NT2/D1 (cell line): ENCODE results near the gene HP.

ENCODE experiments used
- SUZ12 ChIP-seq: IDR thresholded peaks from 2 replicates; pipeline ENCODE4 v1.6.1; 2011; ENCODE audit not compliant: insufficient read length, insufficient read depth; ENCODE audit errors: extremely low read depth
- YY1 ChIP-seq: IDR thresholded peaks from 2 replicates; pipeline ENCODE4 v1.6.1; 2011; ENCODE audit not compliant: insufficient read length, insufficient read depth
- ZNF274 ChIP-seq: IDR thresholded peaks from 2 replicates; pipeline ENCODE4 v1.6.1; 2011; ENCODE audit warnings: mild to moderate bottlenecking, low read depth, low read length

- TF ChIP-seq YY1: no peak
- TF ChIP-seq ZNF274: no peak
- no peak for TF ChIP-seq SUZ12
These were observed 30.7 kb downstream of the HP start for GRCh38 chr16:72085002-72085401.
